Measurements from ENCODE around the gene HBA1.
A peak's percentile ranks its signal among the peaks of the same experiment; 100 is the strongest.
"Not testable (repeated sequence)": the region's sequence is repeated elsewhere in the genome, so short reads cannot be mapped to it uniquely, and the experiment has no call there.

The HBA1 gene

GRCh38 chr16:146646-147045 is 29.8 kb upstream of the HBA1 start:
- no peak for ATAC-seq
- no peak for TF ChIP-seq OSR1 (CRISPR knock-in tag; IDR thresholded peaks at IDR 0.05)
- TF ChIP-seq TSHZ2 (CRISPR knock-in tag; IDR thresholded peaks at IDR 0.05) = no peak
- no peak for TF ChIP-seq PPARA (CRISPR knock-in tag; IDR thresholded peaks at IDR 0.05; ENCODE audit: borderline replicate concordance)
- no peak for TF ChIP-seq TOX (CRISPR knock-in tag; IDR thresholded peaks at IDR 0.05; ENCODE audit: borderline replicate concordance)
- no peak for TF ChIP-seq ZFP3 (CRISPR knock-in tag; IDR thresholded peaks at IDR 0.05)
- TF ChIP-seq BACH2 (CRISPR knock-in tag; IDR thresholded peaks at IDR 0.05; ENCODE audit: borderline replicate concordance) = no peak
- no peak for TF ChIP-seq ESRRG (CRISPR knock-in tag; IDR thresholded peaks at IDR 0.05)
- TF ChIP-seq POU6F1 (CRISPR knock-in tag; IDR thresholded peaks at IDR 0.05; ENCODE audit: borderline replicate concordance, low read depth) = no peak
- no peak for TF ChIP-seq RARB (CRISPR knock-in tag; IDR thresholded peaks at IDR 0.05)
- TF ChIP-seq ISL1 (CRISPR knock-in tag; IDR thresholded peaks at IDR 0.05) = no peak
- TF ChIP-seq ZNF70 (CRISPR knock-in tag; IDR thresholded peaks at IDR 0.05) = no peak
- TF ChIP-seq CSRNP3 (CRISPR knock-in tag; IDR thresholded peaks at IDR 0.05) = no peak

GRCh38 chr16:149024-149660 is 27.3 kb upstream of the HBA1 start:
- ATAC-seq = peak; percentile 30
- TF ChIP-seq ESRRG (CRISPR knock-in tag; IDR thresholded peaks at IDR 0.05) = no peak
- TF ChIP-seq PPARA (CRISPR knock-in tag; IDR thresholded peaks at IDR 0.05; ENCODE audit: borderline replicate concordance) = no peak
- TF ChIP-seq RARB (CRISPR knock-in tag; IDR thresholded peaks at IDR 0.05) = no peak
- TF ChIP-seq GLIS3 (CRISPR knock-in tag; IDR thresholded peaks at IDR 0.05) = no peak
- TF ChIP-seq ZNF8 (CRISPR knock-in tag; IDR thresholded peaks at IDR 0.05) = no peak
- no peak for TF ChIP-seq ISL1 (CRISPR knock-in tag; IDR thresholded peaks at IDR 0.05)
- TF ChIP-seq CSRNP3 (CRISPR knock-in tag; IDR thresholded peaks at IDR 0.05) = no peak

GRCh38 chr16:152141-153128 is 24.0 kb upstream of the HBA1 start, which contains the start of gene HBZ:
TSS of gene HBZ (plus strand) at chr16:152644. CDS start at chr16:152910, 266 bp downstream.
- no peak for ATAC-seq
- TF ChIP-seq GLIS3 (CRISPR knock-in tag; IDR thresholded peaks at IDR 0.05) (no peak), CSRNP3 (CRISPR knock-in tag; IDR thresholded peaks at IDR 0.05) (no peak)

- ATAC-seq = not testable (repeated sequence)
These were observed 23.4 kb upstream of the HBA1 start for GRCh38 chr16:153129-153521.

GRCh38 chr16:153550-154216 is 22.8 kb upstream of the HBA1 start:
- peak; percentile 7 for ATAC-seq
